HUES48 (cell line): ENCODE measurements around the gene SNUPN.
"Not testable (repeated sequence)": the region's sequence is repeated elsewhere in the genome, so short reads cannot be mapped to it uniquely, and the experiment has no call there.

ENCODE experiments used
- H3K27ac ChIP-seq: one replicate; pipeline ENCODE4 v1.7.0; 2013; ENCODE audit warnings: low read depth, low read length, inconsistent platforms
- H3K27me3 ChIP-seq: 2 replicates; pipeline ENCODE4 v1.6.1; 2013; ENCODE audit warnings: mild to moderate bottlenecking, low read length; ENCODE audit not compliant: control insufficient read depth, insufficient read depth
- H3K36me3 ChIP-seq: 2 replicates; pipeline ENCODE4 v1.6.1; 2013; ENCODE audit warnings: low read length; ENCODE audit not compliant: control insufficient read depth, insufficient read depth
- H3K4me1 ChIP-seq: 2 replicates; pipeline ENCODE4 v1.6.1; 2013; ENCODE audit warnings: mild to moderate bottlenecking, low read length; ENCODE audit not compliant: control insufficient read depth, insufficient read depth
- H3K4me3 ChIP-seq: 2 replicates; pipeline ENCODE4 v1.5.1; 2013; ENCODE audit warnings: mild to moderate bottlenecking, low read depth, low read length
- H3K9ac ChIP-seq: 2 replicates; pipeline ENCODE4 v1.6.1; 2013; ENCODE audit warnings: mild to moderate bottlenecking, low read depth, low read length, moderate library complexity
- H3K9me3 ChIP-seq: 2 replicates; pipeline ENCODE4 v1.6.1; 2013; ENCODE audit warnings: low read length; ENCODE audit not compliant: control insufficient read depth, insufficient read depth

SNUPN gene

GRCh38 chr15:75573648-75574384, 51.7 kb downstream of the SNUPN start:
- no peaks in the 10 kb centered on the region for H3K27me3 ChIP-seq
- no peaks in the 10 kb centered on the region for H3K9me3 ChIP-seq
- H3K36me3 ChIP-seq, result peaks cover 2% of the 10 kb centered on the region; the same call in 1 of the 2 replicates
- no peak overlapping the region for H3K9ac ChIP-seq
- H3K4me1 ChIP-seq, result peaks cover 20% of the 10 kb centered on the region
- peak overlapping the region; percentile 72 for H3K27ac ChIP-seq
- H3K4me3 ChIP-seq, result peak overlapping the region; percentile 46

GRCh38 chr15:75570126-75570845, 55.2 kb downstream of the SNUPN start:
- H3K4me1 ChIP-seq, result peaks cover 24% of the 10 kb centered on the region
- H3K9ac ChIP-seq, result no peak overlapping the region
- no peaks in the 10 kb centered on the region for H3K9me3 ChIP-seq
- no peak overlapping the region for H3K4me3 ChIP-seq
- no peaks in the 10 kb centered on the region for H3K27me3 ChIP-seq
- H3K27ac ChIP-seq, result no peak overlapping the region
- H3K36me3 ChIP-seq, result no peaks in the 10 kb centered on the region; the same call in 1 of the 2 replicates

GRCh38 chr15:75565062-75565970, 60.2 kb downstream of the SNUPN start:
- H3K9me3 ChIP-seq, result no peaks in the 10 kb centered on the region
- no peak overlapping the region for H3K27ac ChIP-seq
- no peaks in the 10 kb centered on the region for H3K36me3 ChIP-seq
- H3K27me3 ChIP-seq, result no peaks in the 10 kb centered on the region
- 0 out of 2 replicates have a peak, but pooled peaks cover 4% of the 10 kb centered on the region for H3K4me1 ChIP-seq
- no peak overlapping the region for H3K9ac ChIP-seq
- no peak overlapping the region for H3K4me3 ChIP-seq

GRCh38 chr15:75561888-75562287, 63.6 kb downstream of the SNUPN start:
- Histone ChIP-seq H3K4me1 (0 out of 2 replicates have a peak, but pooled peaks cover 4% of the 10 kb centered on the region), H3K4me3 (no peak overlapping the region), H3K9me3 (no peaks in the 10 kb centered on the region; the same call in 1 of the 2 replicates), H3K9ac (no peak overlapping the region), H3K27me3 (no peaks in the 10 kb centered on the region), H3K27ac (no peak overlapping the region), H3K36me3 (no peaks in the 10 kb centered on the region)

GRCh38 chr15:75559360-75559759, 66.2 kb downstream of the SNUPN start:
- not testable (repeated sequence) for H3K4me1 ChIP-seq, H3K9ac ChIP-seq, H3K27ac ChIP-seq, H3K9me3 ChIP-seq, H3K4me3 ChIP-seq, H3K27me3 ChIP-seq, H3K36me3 ChIP-seq

- H3K36me3 ChIP-seq, H3K4me1 ChIP-seq, H3K27me3 ChIP-seq, H3K27ac ChIP-seq, H3K9me3 ChIP-seq, H3K9ac ChIP-seq, H3K4me3 ChIP-seq: not testable (repeated sequence)
Measured at GRCh38 chr15:75558955-75559354, 66.6 kb downstream of the SNUPN start.

GRCh38 chr15:75554717-75555116, 70.8 kb downstream of the SNUPN start:
- Histone ChIP-seq H3K4me1 (no peaks in the 10 kb centered on the region), H3K36me3 (no peaks in the 10 kb centered on the region; the same call in 1 of the 2 replicates), H3K4me3 (no peak overlapping the region), H3K27ac (no peak overlapping the region), H3K27me3 (no peaks in the 10 kb centered on the region), H3K9ac (no peak overlapping the region), H3K9me3 (no peaks in the 10 kb centered on the region; the same call in 1 of the 2 replicates)

GRCh38 chr15:75553659-75554058, 71.9 kb downstream of the SNUPN start:
- no peak overlapping the region for H3K4me3 ChIP-seq
- no peak overlapping the region for H3K9ac ChIP-seq
- H3K4me1 ChIP-seq, result no peaks in the 10 kb centered on the region
- H3K27ac ChIP-seq, result no peak overlapping the region
- H3K36me3 ChIP-seq, result no peaks in the 10 kb centered on the region; the same call in 1 of the 2 replicates
- H3K27me3 ChIP-seq, result no peaks in the 10 kb centered on the region
- no peaks in the 10 kb centered on the region for H3K9me3 ChIP-seq

- Histone ChIP-seq H3K9ac (no peak overlapping the region), H3K27ac (no peak overlapping the region), H3K4me3 (no peak overlapping the region), H3K4me1 (no peaks in the 10 kb centered on the region), H3K27me3 (no peaks in the 10 kb centered on the region), H3K36me3 (no peaks in the 10 kb centered on the region; the same call in 1 of the 2 replicates), H3K9me3 (no peaks in the 10 kb centered on the region)
Measured at GRCh38 chr15:75551091-75551490, 74.4 kb downstream of the SNUPN start.
